Mesenchymal stem cell (in vitro differentiated cells and primary cell): Measurements from ENCODE around the gene FNDC3B.

ENCODE experiments used
- DNase-seq: peaks from one replicate; pipeline ENCODE4 v3.0.0-alpha.2; 2013
- H2AFZ ChIP-seq: one replicate; pipeline ENCODE4 v1.6.1; 2013; ENCODE audit warnings: low read depth, mild to moderate bottlenecking, control low read depth, inconsistent platforms, low read length, moderate library complexity
- H2AK5ac ChIP-seq: 2 replicates; pipeline ENCODE4 v1.6.1; 2013; ENCODE audit warnings: low read length, moderate library complexity, mild to moderate bottlenecking, inconsistent platforms; ENCODE audit not compliant: severe bottlenecking
- H2BK120ac ChIP-seq: one replicate; pipeline ENCODE4 v1.6.1; 2013; ENCODE audit warnings: low read depth, mild to moderate bottlenecking, inconsistent platforms, low read length, moderate library complexity
- H2BK12ac ChIP-seq, 2 experiments: one replicate each; pipeline ENCODE4 v1.6.1; 2013; ENCODE audit warnings: inconsistent platforms in 2 of 2, low read length in 2 of 2, mild to moderate bottlenecking in 2 of 2, moderate library complexity in 2 of 2, control low read depth in 1 of 2
- H2BK15ac ChIP-seq: one replicate; pipeline ENCODE4 v1.6.1; 2013; ENCODE audit warnings: mild to moderate bottlenecking, low read depth, inconsistent platforms; ENCODE audit not compliant: poor library complexity, severe bottlenecking
- H2BK5ac ChIP-seq: 2 replicates; pipeline ENCODE4 v1.6.1; 2013; ENCODE audit warnings: low read depth, mild to moderate bottlenecking, low read length, control low read depth, inconsistent platforms; ENCODE audit not compliant: poor library complexity, severe bottlenecking
- H3K14ac ChIP-seq, 2 experiments: one replicate each; pipeline ENCODE4 v1.6.1; 2013; ENCODE audit warnings: inconsistent platforms in 2 of 2, low read length in 2 of 2, control low read depth in 1 of 2, mild to moderate bottlenecking in 1 of 2, moderate library complexity in 1 of 2
- H3K18ac ChIP-seq, 2 experiments: one replicate each; pipeline ENCODE4 v1.6.1; 2013; ENCODE audit warnings: inconsistent platforms in 2 of 2, low read length in 2 of 2, control low read depth in 1 of 2, low read depth in 1 of 2, mild to moderate bottlenecking in 1 of 2
- H3K23ac ChIP-seq, 2 experiments: one replicate each; pipeline ENCODE4 v1.6.1; 2013; ENCODE audit warnings: inconsistent platforms in 2 of 2, low read length in 2 of 2, mild to moderate bottlenecking in 2 of 2, moderate library complexity in 2 of 2, control low read depth in 1 of 2
- H3K27ac ChIP-seq: 2 replicates; pipeline ENCODE4 v1.5.1; 2013; ENCODE audit warnings: mild to moderate bottlenecking, moderate library complexity, low read length, control low read depth, inconsistent platforms; ENCODE audit not compliant: poor library complexity, severe bottlenecking
- H3K27me3 ChIP-seq, 2 experiments: 2 replicates each; pipeline versions ENCODE4 v1.6.1 to v1.7.0; 2013; ENCODE audit warnings: low read length in 2 of 2, mild to moderate bottlenecking in 2 of 2, moderate library complexity in 2 of 2, control low read depth in 1 of 2, inconsistent platforms in 1 of 2; ENCODE audit not compliant: control insufficient read depth in 1 of 2, insufficient read depth in 1 of 2
- H3K36me3 ChIP-seq, 2 experiments: 2 replicates each; pipeline versions ENCODE4 v1.6.1 to v1.7.0; 2013; ENCODE audit warnings: low read length in 2 of 2, control low read depth in 1 of 2, inconsistent platforms in 1 of 2, low read depth in 1 of 2, mild to moderate bottlenecking in 1 of 2; ENCODE audit not compliant: insufficient read depth in 2 of 2, control insufficient read depth in 1 of 2
- H3K4ac ChIP-seq, 2 experiments: one replicate each; pipeline ENCODE4 v1.6.1; 2013; ENCODE audit warnings: inconsistent platforms in 2 of 2, low read length in 2 of 2, mild to moderate bottlenecking in 2 of 2, moderate library complexity in 2 of 2, control low read depth in 1 of 2, low read depth in 1 of 2
- H3K4me1 ChIP-seq: 2 replicates; pipeline ENCODE4 v1.6.1; 2013; ENCODE audit warnings: low read depth, low read length, control low read depth; ENCODE audit not compliant: control insufficient read depth, insufficient read depth
- H3K4me2 ChIP-seq: 2 replicates; pipeline ENCODE4 v1.6.1; 2013; ENCODE audit warnings: low read length, mild to moderate bottlenecking, inconsistent platforms; ENCODE audit not compliant: poor library complexity, severe bottlenecking
- H3K4me3 ChIP-seq, 2 experiments: 2 replicates each; pipeline versions ENCODE4 v1.5.1 to v1.7.0; 2013; ENCODE audit warnings: low read length in 2 of 2, mild to moderate bottlenecking in 2 of 2, control low read depth in 1 of 2, low read depth in 1 of 2; ENCODE audit not compliant: insufficient read depth in 1 of 2
- H3K79me1 ChIP-seq: replicated peaks from 2 replicates; pipeline ENCODE4 v1.6.1; 2013; ENCODE audit warnings: mild to moderate bottlenecking, control low read depth, low read length, inconsistent platforms; ENCODE audit not compliant: poor library complexity, severe bottlenecking
- H3K9ac ChIP-seq: 2 replicates; pipeline ENCODE4 v1.7.0; 2013; ENCODE audit warnings: mild to moderate bottlenecking, low read length, moderate library complexity
- H3K9me3 ChIP-seq: 2 replicates; pipeline ENCODE4 v1.7.0; 2013; ENCODE audit warnings: mild to moderate bottlenecking, low read length; ENCODE audit not compliant: control insufficient read depth
- H4K8ac ChIP-seq: one replicate; pipeline ENCODE4 v1.6.1; 2013; ENCODE audit warnings: inconsistent platforms, mild to moderate bottlenecking, low read length, moderate library complexity
- H4K91ac ChIP-seq: one replicate; pipeline ENCODE4 v1.6.1; 2013; ENCODE audit warnings: mild to moderate bottlenecking, low read length, inconsistent platforms
- WGBS: methylation state at CpG from one replicate; pipeline ENCODE4 v1.1.7; 2013; ENCODE audit warnings: mixed read lengths; 5-methylcytosine and 5-hydroxymethylcytosine counted together

FNDC3B gene

DNA sequence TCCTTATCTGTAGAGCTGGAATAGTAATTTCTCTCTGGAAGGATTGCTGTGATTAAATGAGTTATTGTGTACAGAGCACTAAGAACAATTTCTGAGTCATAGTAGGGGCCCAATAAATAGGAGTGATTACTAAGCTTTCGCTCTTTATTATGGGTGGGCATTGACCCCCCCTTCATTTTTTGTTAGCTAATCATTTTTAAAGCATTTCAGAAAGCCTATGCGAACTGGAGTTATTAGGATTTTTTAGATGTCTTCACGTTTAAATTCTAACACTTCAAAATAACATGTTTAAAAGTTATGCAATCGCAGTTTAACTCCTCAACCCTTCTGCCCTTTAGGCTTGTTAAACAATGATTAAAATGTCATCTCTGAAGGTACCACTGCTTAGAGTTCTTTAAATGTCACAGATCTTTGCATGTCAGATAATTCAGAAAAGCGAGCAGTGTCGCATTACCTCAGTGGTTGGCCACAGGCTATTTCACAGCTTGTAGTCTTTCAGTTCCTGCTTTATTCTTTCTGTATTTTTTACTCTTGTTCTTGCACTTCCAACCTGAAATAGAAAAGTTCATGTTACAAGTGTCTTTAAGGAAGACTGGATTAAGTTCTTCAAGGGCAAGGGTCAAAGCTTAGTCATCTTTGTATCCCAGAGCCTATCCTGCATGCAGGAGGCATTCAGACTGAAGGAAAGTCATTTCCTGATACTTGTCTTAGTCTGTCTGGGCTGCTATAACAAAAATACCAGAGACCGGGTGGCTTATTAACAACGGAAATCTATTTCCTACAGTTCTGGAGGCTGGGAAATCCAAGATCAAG, 102.9 kb downstream of the FNDC3B start:
- Histone ChIP-seq H3K36me3 (peaks cover 13 to 18% of the 10 kb centered on the region in 2 experiments), H3K79me1 (peaks cover 5% of the 10 kb centered on the region), H3K23ac (no peak overlapping the region), H2AFZ (no peak overlapping the region), H2AK5ac (peak overlapping the region; percentile 15), H2BK15ac (no peak overlapping the region), H2BK12ac (no peak overlapping the region), H3K14ac (no peak overlapping the region), H2BK120ac (no peak overlapping the region), H2BK5ac (no peak overlapping the region), H3K4me3 (peak overlapping the region in 1 of 2 experiments; percentile 52), H3K4ac (peak overlapping the region in 1 of 2 experiments; percentile 15), H3K4me1 (peaks cover 8% of the 10 kb centered on the region), H3K4me2 (no peak overlapping the region), H3K18ac (peak overlapping the region in 1 of 2 experiments; percentile 73), H3K27me3 (no peaks in the 10 kb centered on the region), H3K9ac (peak overlapping the region; percentile 45), H3K9me3 (no peaks in the 10 kb centered on the region), H4K8ac (peak overlapping the region; percentile 88), H3K27ac (peak overlapping the region; percentile 98), H4K91ac (no peak overlapping the region)
- DNase-seq = peak; percentile 97
- WGBS = 7% methylated on average over 6 of the region's 8 CpGs

DNA sequence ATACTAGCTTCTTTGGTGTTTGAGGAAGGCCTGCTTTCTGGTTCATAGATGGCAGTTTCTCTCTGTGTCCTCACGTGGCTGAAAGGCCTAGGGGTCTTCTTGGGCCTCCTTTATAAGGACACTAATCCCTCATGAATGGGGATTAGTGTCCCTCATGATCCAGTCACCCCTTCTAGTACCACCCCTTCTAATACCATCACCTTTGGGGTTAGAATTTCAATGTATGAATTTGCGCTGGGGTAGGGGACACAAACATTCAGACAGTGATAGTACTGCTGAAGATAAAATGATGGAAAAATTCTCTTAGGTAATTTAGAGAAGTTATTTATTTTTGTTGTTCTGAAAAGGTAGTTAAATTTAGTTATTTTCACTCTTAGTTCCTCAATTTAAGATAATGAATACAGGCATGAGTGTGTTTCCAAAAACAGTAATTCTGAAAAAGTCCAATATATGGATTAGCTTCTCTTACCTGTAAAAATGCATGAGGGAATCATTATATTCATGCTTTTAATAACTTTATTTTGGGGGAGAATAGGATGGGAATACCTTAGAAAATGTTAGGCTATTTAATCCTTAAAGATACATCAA, 103.6 kb downstream of the FNDC3B start:
- Histone ChIP-seq H3K14ac (no peak overlapping the region), H3K18ac (peak overlapping the region in 1 of 2 experiments; percentile 73), H2BK12ac (no peak overlapping the region), H3K27me3 (no peaks in the 10 kb centered on the region), H3K36me3 (peaks cover 13 to 19% of the 10 kb centered on the region in 2 experiments), H4K8ac (peak overlapping the region; percentile 88), H2BK15ac (no peak overlapping the region), H4K91ac (no peak overlapping the region), H3K4me1 (peaks cover 8% of the 10 kb centered on the region), H3K9ac (no peak overlapping the region), H3K9me3 (no peaks in the 10 kb centered on the region), H3K4ac (peak overlapping the region in 1 of 2 experiments; percentile 15), H2BK120ac (no peak overlapping the region), H3K4me2 (peak overlapping the region; percentile 3), H3K79me1 (peaks cover 5% of the 10 kb centered on the region), H3K4me3 (no peak overlapping the region), H2AFZ (no peak overlapping the region), H3K23ac (no peak overlapping the region), H2BK5ac (no peak overlapping the region), H2AK5ac (peak overlapping the region; percentile 15), H3K27ac (peak overlapping the region; percentile 98)
- no peak for DNase-seq
- WGBS = 94% methylated on average over 2 of the region's 2 CpGs

GRCh38 chr3:172143739-172144497, 104.5 kb downstream of the FNDC3B start:
- DNase-seq = no peak
- H3K27me3 ChIP-seq = no peaks in the 10 kb centered on the region
- H3K9ac ChIP-seq = no peak overlapping the region
- no peak overlapping the region for H2BK15ac ChIP-seq
- WGBS = 90% methylated on average over 11 of the region's 14 CpGs
- peaks cover 6% of the 10 kb centered on the region for H3K4me1 ChIP-seq
- peak overlapping the region in 1 of 2 experiments; percentile 50 for H3K4ac ChIP-seq
- H2BK120ac ChIP-seq = no peak overlapping the region
- H3K23ac ChIP-seq = no peak overlapping the region
- H4K8ac ChIP-seq = no peak overlapping the region
- peaks cover 5% of the 10 kb centered on the region for H3K79me1 ChIP-seq
- H3K9me3 ChIP-seq = no peaks in the 10 kb centered on the region
- peaks cover 13 to 21% of the 10 kb centered on the region in 2 experiments for H3K36me3 ChIP-seq
- peak overlapping the region; percentile 52 for H3K27ac ChIP-seq
- no peak overlapping the region for H2AFZ ChIP-seq
- no peak overlapping the region for H3K14ac ChIP-seq
- peak overlapping the region; percentile 44 for H4K91ac ChIP-seq
- H2AK5ac ChIP-seq = no peak overlapping the region
- no peak overlapping the region for H2BK5ac ChIP-seq
- no peak overlapping the region for H3K4me2 ChIP-seq
- H3K18ac ChIP-seq = peak overlapping the region in 1 of 2 experiments; percentile 46
- H3K4me3 ChIP-seq = no peak overlapping the region
- no peak overlapping the region for H2BK12ac ChIP-seq

GRCh38 chr3:172144601-172145000, 105.2 kb downstream of the FNDC3B start:
- H4K8ac ChIP-seq = no peak overlapping the region
- WGBS = no CpG with 5 or more reads among the region's 1 CpG
- no peaks in the 10 kb centered on the region for H3K27me3 ChIP-seq
- H3K4me2 ChIP-seq = no peak overlapping the region
- H2BK15ac ChIP-seq = no peak overlapping the region
- no peak overlapping the region for H3K23ac ChIP-seq
- no peak overlapping the region for H2AK5ac ChIP-seq
- peaks cover 13 to 22% of the 10 kb centered on the region in 2 experiments for H3K36me3 ChIP-seq
- no peaks in the 10 kb centered on the region for H3K9me3 ChIP-seq
- peaks cover 5% of the 10 kb centered on the region for H3K79me1 ChIP-seq
- no peak overlapping the region for H2BK12ac ChIP-seq
- DNase-seq = no peak
- H2BK120ac ChIP-seq = no peak overlapping the region
- H2AFZ ChIP-seq = no peak overlapping the region
- H3K9ac ChIP-seq = no peak overlapping the region
- peaks cover 6% of the 10 kb centered on the region for H3K4me1 ChIP-seq
- H3K4ac ChIP-seq = no peak overlapping the region
- H2BK5ac ChIP-seq = no peak overlapping the region
- H3K4me3 ChIP-seq = no peak overlapping the region
- H3K14ac ChIP-seq = no peak overlapping the region
- H4K91ac ChIP-seq = no peak overlapping the region
- no peak overlapping the region for H3K27ac ChIP-seq
- no peak overlapping the region for H3K18ac ChIP-seq
